Hepatocyte (in vitro differentiated cells): ENCODE data around the gene TBXAS1.

ENCODE experiments used
- EZH2 ChIP-seq: fragments of 200-600 bp; sonication (generic); IDR thresholded peaks from 2 replicates; pipeline ENCODE4 v1.6.1; 2016; ENCODE audit warnings: antibody characterized with exemption, mild to moderate bottlenecking, borderline replicate concordance
- EZH2phosphoT487 ChIP-seq: fragments of 200-600 bp; sonication (generic); IDR thresholded peaks from one replicate; pipeline ENCODE4 v1.6.1; 2018; ENCODE audit warnings: antibody characterized with exemption, mild to moderate bottlenecking, low read depth, moderate library complexity; ENCODE audit not compliant: unreplicated experiment, severe bottlenecking
- TF ChIP-seq, protein P1 (sequence below): fragments of 200-600 bp; sonication (generic); IDR thresholded peaks from 2 replicates; pipeline ENCODE4 v1.5.1; 2016; ENCODE audit warnings: antibody characterized with exemption, mild to moderate bottlenecking; ENCODE audit not compliant: poor library complexity

DNA sequence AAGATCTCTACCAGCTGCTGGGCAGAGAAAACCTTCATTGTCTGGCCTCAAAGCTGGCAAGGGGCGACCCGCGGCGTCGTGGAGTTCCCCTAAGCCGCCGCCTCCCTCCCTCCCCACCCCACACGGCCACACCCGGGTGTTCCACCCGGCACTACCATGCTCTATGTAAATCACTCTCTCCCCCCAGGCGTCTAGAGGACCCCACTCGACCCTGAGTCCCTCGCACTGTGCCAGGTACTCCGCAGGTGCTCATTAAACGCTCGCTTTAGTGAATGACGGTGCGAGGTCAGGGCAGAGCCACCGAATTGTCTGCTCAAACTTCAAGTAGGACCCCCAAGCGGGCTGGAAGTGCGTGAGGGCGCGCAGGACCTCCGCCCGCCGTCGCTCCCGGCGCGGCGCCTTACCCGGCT, 233.1 kb downstream of the TBXAS1 start:
- TF ChIP-seq, protein P1, sequence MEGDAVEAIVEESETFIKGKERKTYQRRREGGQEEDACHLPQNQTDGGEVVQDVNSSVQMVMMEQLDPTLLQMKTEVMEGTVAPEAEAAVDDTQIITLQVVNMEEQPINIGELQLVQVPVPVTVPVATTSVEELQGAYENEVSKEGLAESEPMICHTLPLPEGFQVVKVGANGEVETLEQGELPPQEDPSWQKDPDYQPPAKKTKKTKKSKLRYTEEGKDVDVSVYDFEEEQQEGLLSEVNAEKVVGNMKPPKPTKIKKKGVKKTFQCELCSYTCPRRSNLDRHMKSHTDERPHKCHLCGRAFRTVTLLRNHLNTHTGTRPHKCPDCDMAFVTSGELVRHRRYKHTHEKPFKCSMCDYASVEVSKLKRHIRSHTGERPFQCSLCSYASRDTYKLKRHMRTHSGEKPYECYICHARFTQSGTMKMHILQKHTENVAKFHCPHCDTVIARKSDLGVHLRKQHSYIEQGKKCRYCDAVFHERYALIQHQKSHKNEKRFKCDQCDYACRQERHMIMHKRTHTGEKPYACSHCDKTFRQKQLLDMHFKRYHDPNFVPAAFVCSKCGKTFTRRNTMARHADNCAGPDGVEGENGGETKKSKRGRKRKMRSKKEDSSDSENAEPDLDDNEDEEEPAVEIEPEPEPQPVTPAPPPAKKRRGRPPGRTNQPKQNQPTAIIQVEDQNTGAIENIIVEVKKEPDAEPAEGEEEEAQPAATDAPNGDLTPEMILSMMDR, result no peak
- TF ChIP-seq EZH2, result no peak
- TF ChIP-seq EZH2phosphoT487, result no peak
